Endometrium (tissue), 2 donors: ENCODE measurements around the gene SUMF1.

Experiments
- FAIRE-seq: peaks from 2 replicates; lab custom pipeline; 2012; peaks lifted over from hg19 to GRCh38; lab: Jason Lieb, UNC
- donor health status: control.
- donor health status: control.

Gene SUMF1

GRCh38 chr3:4380013-4380412 lies 87.1 kb downstream of the SUMF1 start:
- no peak for FAIRE-seq

- FAIRE-seq: no peak
Measured at GRCh38 chr3:4376499-4376898, 90.6 kb downstream of the SUMF1 start.

GRCh38 chr3:4375911-4376310 lies 91.2 kb downstream of the SUMF1 start:
- FAIRE-seq: no peak

- FAIRE-seq: no peak
Measured at GRCh38 chr3:4373669-4374068, 93.4 kb downstream of the SUMF1 start.

- no peak for FAIRE-seq
Measured at GRCh38 chr3:4362523-4362922, 104.5 kb downstream of the SUMF1 start.

GRCh38 chr3:4360817-4361216 lies 106.3 kb downstream of the SUMF1 start:
- FAIRE-seq: no peak

GRCh38 chr3:4359805-4360502 lies 107.1 kb downstream of the SUMF1 start:
- FAIRE-seq: peak; percentile 72

- no peak for FAIRE-seq
Measured at GRCh38 chr3:4358273-4358672, 108.8 kb downstream of the SUMF1 start.

GRCh38 chr3:4356546-4357410 lies 110.3 kb downstream of the SUMF1 start:
- no peak for FAIRE-seq

- no peak for FAIRE-seq
Measured at GRCh38 chr3:4356220-4356540, 110.9 kb downstream of the SUMF1 start.

- no peak for FAIRE-seq
Measured at GRCh38 chr3:4355401-4356219, 111.5 kb downstream of the SUMF1 start.

GRCh38 chr3:4351872-4352271 lies 115.2 kb downstream of the SUMF1 start:
- FAIRE-seq: no peak

- FAIRE-seq: no peak
Measured at GRCh38 chr3:4351164-4351855, 115.8 kb downstream of the SUMF1 start.

- FAIRE-seq: no peak
Measured at GRCh38 chr3:4350789-4351163, 116.3 kb downstream of the SUMF1 start.

GRCh38 chr3:4343258-4343657 lies 123.8 kb downstream of the SUMF1 start:
- no peak for FAIRE-seq

- FAIRE-seq: no peak
Measured at GRCh38 chr3:4341336-4341675, 125.8 kb downstream of the SUMF1 start.

GRCh38 chr3:4340411-4341335 lies 126.4 kb downstream of the SUMF1 start:
- FAIRE-seq: no peak

- FAIRE-seq: no peak
Measured at GRCh38 chr3:4340077-4340410, 127.0 kb downstream of the SUMF1 start.

- no peak for FAIRE-seq
Measured at GRCh38 chr3:4338751-4339150, 128.3 kb downstream of the SUMF1 start.

- FAIRE-seq: no peak
Measured at GRCh38 chr3:4336850-4337546, 130.1 kb downstream of the SUMF1 start.
